HEK293 (cell line): ENCODE data around the gene TECTA.

Source experiments
- CTCF ChIA-PET: fragments of 350-600 bp; formaldehyde crosslinking; extraction: SDS; loops from one replicate; lab custom pipeline; 2021; ENCODE audit warnings: antibody characterized with exemption; lab: Yijun Ruan, JAX
- POLR2A ChIA-PET: fragments of 300-600 bp; formaldehyde crosslinking; extraction: SDS; loops from one replicate; lab custom pipeline; 2020; ENCODE audit warnings: antibody characterized with exemption, inconsistent platforms; lab: Yijun Ruan, JAX
- H3K27ac ChIP-seq: fragments of 200-500 bp; sonication (Bioruptor generic); 2 replicates; pipeline ENCODE4 v1.5.1; 2014; ENCODE audit warnings: low read depth, low read length, control low read depth, inconsistent platforms; ENCODE audit errors: extremely low read depth
- H3K36me3 ChIP-seq, 2 experiments: fragments of 200-500 bp in 1 of 2; sonication (Bioruptor generic) in 1 of 2; 1 replicate in 1 of 2; 2 replicates in 1 of 2; pipeline ENCODE4 v1.5.1; 2014 to 2017; ENCODE audit warnings: inconsistent platforms in 2 of 2, low read length in 2 of 2; ENCODE audit not compliant: control insufficient read depth in 2 of 2, insufficient read depth in 1 of 2
- H3K4me1 ChIP-seq: fragments of 200-500 bp; sonication (Bioruptor generic); 2 replicates; pipeline ENCODE4 v1.5.1; 2014; ENCODE audit warnings: mild to moderate bottlenecking, low read length, inconsistent platforms; ENCODE audit not compliant: control insufficient read depth, insufficient read depth
- H3K4me3 ChIP-seq: 2 replicates; pipeline ENCODE4 v1.5.1; 2011; ENCODE audit warnings: low read depth, mild to moderate bottlenecking, control low read depth, low read length, moderate library complexity
- H3K9me3 ChIP-seq: fragments of 200-500 bp; sonication (Bioruptor generic); 2 replicates; pipeline ENCODE4 v1.5.1; 2014; ENCODE audit warnings: low read depth, low read length, inconsistent platforms; ENCODE audit not compliant: control insufficient read depth, insufficient read depth
- BCL6B ChIP-seq: fragments of 450-650 bp; formaldehyde crosslinking; IDR thresholded peaks from 2 replicates; pipeline ENCODE4 v1.5.1; 2017; ENCODE audit warnings: missing biosample characterization, missing genetic modification characterization
- KLF16 ChIP-seq: fragments of 450-650 bp; formaldehyde crosslinking; IDR thresholded peaks from 2 replicates; pipeline ENCODE4 v1.5.1; 2017; ENCODE audit warnings: missing biosample characterization, missing genetic modification characterization
- KLF9 ChIP-seq: fragments of 450-650 bp; formaldehyde crosslinking; IDR thresholded peaks from 2 replicates; pipeline ENCODE4 v1.5.1; 2016; ENCODE audit warnings: missing biosample characterization, missing genetic modification characterization, low read depth
- MZF1 ChIP-seq: fragments of 450-650 bp; formaldehyde crosslinking; IDR thresholded peaks from 2 replicates; pipeline ENCODE4 v1.5.1; 2017; ENCODE audit warnings: missing biosample characterization, missing genetic modification characterization, borderline replicate concordance
- OSR2 ChIP-seq: fragments of 450-650 bp; formaldehyde crosslinking; IDR thresholded peaks from 2 replicates; pipeline ENCODE4 v1.5.1; 2016; ENCODE audit warnings: missing biosample characterization, missing genetic modification characterization
- ZBTB21 ChIP-seq: fragments of 450-650 bp; formaldehyde crosslinking; IDR thresholded peaks from 2 replicates; pipeline ENCODE4 v1.5.1; 2017; ENCODE audit warnings: missing biosample characterization, missing genetic modification characterization
- ZBTB8A ChIP-seq: fragments of 450-650 bp; formaldehyde crosslinking; IDR thresholded peaks from 2 replicates; pipeline ENCODE4 v1.5.1; 2016; ENCODE audit warnings: missing biosample characterization, missing genetic modification characterization
- ZFHX2 ChIP-seq: fragments of 450-650 bp; formaldehyde crosslinking; conservative IDR thresholded peaks from 2 replicates; pipeline ENCODE4 v1.5.1; 2016; ENCODE audit warnings: missing biosample characterization, missing genetic modification characterization
- ZNF146 ChIP-seq: fragments of 450-650 bp; formaldehyde crosslinking; IDR thresholded peaks from 2 replicates; pipeline ENCODE4 v1.5.1; 2016; ENCODE audit warnings: missing biosample characterization, missing genetic modification characterization
- ZNF155 ChIP-seq: fragments of 450-650 bp; formaldehyde crosslinking; IDR thresholded peaks from 2 replicates; pipeline ENCODE4 v1.5.1; 2016; ENCODE audit warnings: missing biosample characterization, missing genetic modification characterization
- ZNF175 ChIP-seq: fragments of 450-650 bp; formaldehyde crosslinking; IDR thresholded peaks from 2 replicates; pipeline ENCODE4 v1.5.1; 2016; ENCODE audit warnings: missing biosample characterization, missing genetic modification characterization
- ZNF211 ChIP-seq: fragments of 450-650 bp; formaldehyde crosslinking; IDR thresholded peaks from 2 replicates; pipeline ENCODE4 v1.5.1; 2016; ENCODE audit warnings: low read depth, missing biosample characterization, missing genetic modification characterization
- ZNF223 ChIP-seq: fragments of 450-650 bp; formaldehyde crosslinking; IDR thresholded peaks from 2 replicates; pipeline ENCODE4 v1.5.1; 2016; ENCODE audit warnings: missing biosample characterization, missing genetic modification characterization
- ZNF335 ChIP-seq: fragments of 450-650 bp; formaldehyde crosslinking; conservative IDR thresholded peaks from 2 replicates; pipeline ENCODE4 v1.5.1; 2016; ENCODE audit warnings: missing biosample characterization, missing genetic modification characterization
- ZNF558 ChIP-seq: fragments of 450-650 bp; formaldehyde crosslinking; IDR thresholded peaks from 2 replicates; pipeline ENCODE4 v1.5.1; 2016; ENCODE audit warnings: missing biosample characterization, missing genetic modification characterization
- ZNF600 ChIP-seq: fragments of 450-650 bp; formaldehyde crosslinking; IDR thresholded peaks from 2 replicates; pipeline ENCODE4 v1.5.1; 2016; ENCODE audit warnings: missing biosample characterization, missing genetic modification characterization
- ZNF626 ChIP-seq: fragments of 450-650 bp; sonication (Bioruptor Pico); formaldehyde crosslinking; IDR thresholded peaks from 2 replicates; pipeline ENCODE4 v1.5.1; 2018; ENCODE audit warnings: missing biosample characterization, missing genetic modification characterization, inconsistent platforms
- ZNF704 ChIP-seq: fragments of 450-650 bp; formaldehyde crosslinking; IDR thresholded peaks from 2 replicates; pipeline ENCODE4 v1.5.1; 2016; ENCODE audit warnings: missing biosample characterization, missing genetic modification characterization
- ZSCAN5A ChIP-seq: fragments of 450-650 bp; formaldehyde crosslinking; IDR thresholded peaks from 2 replicates; pipeline ENCODE4 v1.5.1; 2016; ENCODE audit warnings: missing biosample characterization, missing genetic modification characterization

The TECTA gene

GRCh38 chr11:121210445-121211080 lies 109.5 kb downstream of the TECTA start:
- Histone ChIP-seq H3K27ac (no peak overlapping the region), H3K36me3 (no peaks in the 10 kb centered on the region), H3K4me3 (no peak overlapping the region), H3K4me1 (no peaks in the 10 kb centered on the region), H3K9me3 (no peaks in the 10 kb centered on the region)
- no peak for TF ChIP-seq BCL6B (tag by site-specific recombination)
- TF ChIP-seq ZFHX2 (tag by site-specific recombination): no peak
- TF ChIP-seq ZNF704: no peak
- TF ChIP-seq ZNF175 (tag by site-specific recombination): no peak
- no peak for TF ChIP-seq ZNF211 (tag by site-specific recombination)
- no peak for TF ChIP-seq ZNF626 (tag by site-specific recombination)
- TF ChIP-seq ZNF558: no peak
- no peak for TF ChIP-seq KLF9 (tag by site-specific recombination)
- TF ChIP-seq ZBTB21 (tag by site-specific recombination): no peak
- no peak for TF ChIP-seq KLF16 (tag by site-specific recombination)
- no peak for TF ChIP-seq OSR2 (tag by site-specific recombination)
- TF ChIP-seq MZF1: no peak
- TF ChIP-seq ZNF155 (tag by site-specific recombination): no peak
- TF ChIP-seq ZNF335 (tag by site-specific recombination): no peak
- no peak for TF ChIP-seq ZNF146
- TF ChIP-seq ZNF223 (tag by site-specific recombination): no peak
- no peak for TF ChIP-seq ZBTB8A (tag by site-specific recombination)
- TF ChIP-seq ZSCAN5A (tag by site-specific recombination): no peak
- no peak for TF ChIP-seq ZNF600 (tag by site-specific recombination)
- CTCF ChIA-PET: interaction anchor here (1.1 kb wide), 1 partner anchor 16 kb away, joined by 5 read pairs; no protein-coding TSS in a partner anchor
- POLR2A ChIA-PET: no interaction called here

GRCh38 chr11:121211626-121212025 lies 110.6 kb downstream of the TECTA start:
- no peak for TF ChIP-seq ZFHX2 (tag by site-specific recombination)
- no peaks in the 10 kb centered on the region for H3K9me3 ChIP-seq
- H3K4me3 ChIP-seq: no peak overlapping the region
- no peak overlapping the region for H3K27ac ChIP-seq
- CTCF ChIA-PET: no interaction called here
- POLR2A ChIA-PET: no interaction called here
- H3K4me1 ChIP-seq: no peaks in the 10 kb centered on the region
- no peaks in the 10 kb centered on the region for H3K36me3 ChIP-seq
